GM12873 (cell line): ENCODE data around the gene ADAMTS12.

Experiments used
- TF ChIP-seq, protein P1 (sequence below): IDR thresholded peaks from 2 replicates; pipeline ENCODE4 v1.5.1; 2012; ENCODE audit warnings: low read depth, mild to moderate bottlenecking, moderate library complexity, low read length, control low read depth; ENCODE audit not compliant: insufficient read depth; ENCODE audit errors: missing control alignments

ADAMTS12 gene

DNA sequence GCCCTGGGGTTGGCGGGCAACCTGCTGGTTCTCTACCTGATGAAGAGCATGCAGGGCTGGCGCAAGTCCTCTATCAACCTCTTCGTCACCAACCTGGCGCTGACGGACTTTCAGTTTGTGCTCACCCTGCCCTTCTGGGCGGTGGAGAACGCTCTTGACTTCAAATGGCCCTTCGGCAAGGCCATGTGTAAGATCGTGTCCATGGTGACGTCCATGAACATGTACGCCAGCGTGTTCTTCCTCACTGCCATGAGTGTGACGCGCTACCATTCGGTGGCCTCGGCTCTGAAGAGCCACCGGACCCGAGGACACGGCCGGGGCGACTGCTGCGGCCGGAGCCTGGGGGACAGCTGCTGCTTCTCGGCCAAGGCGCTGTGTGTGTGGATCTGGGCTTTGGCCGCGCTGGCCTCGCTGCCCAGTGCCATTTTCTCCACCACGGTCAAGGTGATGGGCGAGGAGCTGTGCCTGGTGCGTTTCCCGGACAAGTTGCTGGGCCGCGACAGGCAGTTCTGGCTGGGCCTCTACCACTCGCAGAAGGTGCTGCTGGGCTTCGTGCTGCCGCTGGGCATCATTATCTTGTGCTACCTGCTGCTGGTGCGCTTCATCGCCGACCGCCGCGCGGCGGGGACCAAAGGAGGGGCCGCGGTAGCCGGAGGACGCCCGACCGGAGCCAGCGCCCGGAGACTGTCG, 45.4 kb upstream of the ADAMTS12 start:
- TF ChIP-seq, protein P1, sequence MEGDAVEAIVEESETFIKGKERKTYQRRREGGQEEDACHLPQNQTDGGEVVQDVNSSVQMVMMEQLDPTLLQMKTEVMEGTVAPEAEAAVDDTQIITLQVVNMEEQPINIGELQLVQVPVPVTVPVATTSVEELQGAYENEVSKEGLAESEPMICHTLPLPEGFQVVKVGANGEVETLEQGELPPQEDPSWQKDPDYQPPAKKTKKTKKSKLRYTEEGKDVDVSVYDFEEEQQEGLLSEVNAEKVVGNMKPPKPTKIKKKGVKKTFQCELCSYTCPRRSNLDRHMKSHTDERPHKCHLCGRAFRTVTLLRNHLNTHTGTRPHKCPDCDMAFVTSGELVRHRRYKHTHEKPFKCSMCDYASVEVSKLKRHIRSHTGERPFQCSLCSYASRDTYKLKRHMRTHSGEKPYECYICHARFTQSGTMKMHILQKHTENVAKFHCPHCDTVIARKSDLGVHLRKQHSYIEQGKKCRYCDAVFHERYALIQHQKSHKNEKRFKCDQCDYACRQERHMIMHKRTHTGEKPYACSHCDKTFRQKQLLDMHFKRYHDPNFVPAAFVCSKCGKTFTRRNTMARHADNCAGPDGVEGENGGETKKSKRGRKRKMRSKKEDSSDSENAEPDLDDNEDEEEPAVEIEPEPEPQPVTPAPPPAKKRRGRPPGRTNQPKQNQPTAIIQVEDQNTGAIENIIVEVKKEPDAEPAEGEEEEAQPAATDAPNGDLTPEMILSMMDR: no peak

- TF ChIP-seq, protein P1: no peak
Observed at GRCh38 chr5:33936381-33937016, 44.7 kb upstream of the ADAMTS12 start, which contains the start of gene RXFP3. RXFP3 (plus strand) TSS chr5:33936386; CDS start chr5:33936741, 355 bp downstream.

- TF ChIP-seq, protein P1: peak; percentile 32
Observed at GRCh38 chr5:33936004-33936380, 44.2 kb upstream of the ADAMTS12 start.

DNA sequence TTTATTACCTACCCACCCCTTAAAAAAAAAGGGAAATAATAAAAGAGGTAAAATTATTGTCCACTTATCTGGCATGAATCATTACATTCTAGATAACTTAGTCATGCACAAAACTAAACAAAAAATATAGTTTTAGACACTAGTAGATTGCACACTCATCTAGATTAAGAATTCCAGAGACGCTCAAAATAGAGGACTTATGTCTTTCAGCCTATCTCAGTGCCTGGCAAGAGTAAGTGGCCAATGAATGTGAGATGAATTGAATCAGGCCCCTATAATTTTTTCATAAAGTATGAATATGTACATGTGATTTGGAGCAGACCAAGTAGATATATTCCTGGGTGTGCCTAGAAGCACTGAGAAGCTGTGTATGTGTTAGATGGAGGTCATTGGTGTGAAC, 42.4 kb upstream of the ADAMTS12 start:
- TF ChIP-seq, protein P1: no peak

GRCh38 chr5:33933723-33934169, 42.0 kb upstream of the ADAMTS12 start:
- TF ChIP-seq, protein P1: no peak

GRCh38 chr5:33931136-33931535, 39.3 kb upstream of the ADAMTS12 start:
- TF ChIP-seq, protein P1: no peak

DNA sequence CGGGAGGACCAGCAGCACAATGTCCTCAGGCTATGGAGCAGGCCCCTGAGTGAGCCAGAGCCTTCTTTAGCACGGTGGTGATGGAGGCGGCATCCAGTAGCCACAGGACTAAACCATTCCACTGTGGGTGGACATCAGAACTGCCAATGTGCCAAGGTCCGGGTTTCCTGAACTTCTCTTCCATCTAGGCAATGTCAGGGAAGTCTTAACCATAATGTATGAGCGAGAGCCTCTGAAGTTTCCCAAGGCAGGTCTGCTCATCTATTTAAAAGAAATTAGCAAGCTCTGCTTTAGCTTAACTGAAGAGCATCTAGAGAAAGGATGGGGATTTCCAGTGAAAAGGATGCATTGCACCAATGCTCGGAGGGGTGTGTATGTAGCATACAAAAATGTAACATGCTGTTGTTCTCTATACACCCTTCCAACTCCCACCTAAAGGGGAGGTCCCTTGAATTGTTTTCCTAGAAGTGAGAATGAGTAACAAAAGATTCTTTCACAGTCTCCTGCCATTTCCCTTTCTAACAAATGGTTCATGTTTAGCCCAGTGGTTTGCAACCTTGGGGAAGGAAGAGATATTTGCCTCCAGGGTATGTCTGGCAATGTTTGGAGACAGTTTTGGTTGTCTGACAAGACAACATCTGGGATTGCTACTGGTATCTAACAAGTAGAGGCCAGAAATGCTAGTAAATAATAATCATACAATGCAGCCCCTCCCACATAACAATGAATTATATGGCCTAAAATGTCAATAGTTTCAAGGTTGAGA, 38.3 kb upstream of the ADAMTS12 start:
- TF ChIP-seq, protein P1: no peak
